ENCODE measurements around the gene FAM20C. TPM values are rescaled to one million over a fixed set of nuclear protein-coding genes. Genes with fewer than 3 reads are reported as not detected.
"Not testable (repeated sequence)": the region's sequence is repeated elsewhere in the genome, so short reads cannot be mapped to it uniquely, and the experiment has no call there.

FAM20C gene
- total and polyA plus RNA-seq, 2 of the 8 experiments (the other 6 are each of a cell fraction or from before 2014, with no cell fraction given) = 9.5 to 34.8 TPM

GRCh38 chr7:296373-296945 is 104.1 kb downstream of the FAM20C start (continued):
- TF ChIP-seq ATF2 (IDR thresholded peaks at IDR 0.05; ENCODE audit: low read length) (no peak), POU5F1 (IDR thresholded peaks at IDR 0.05; ENCODE audit: low read depth, low read length) (no peak), SP4 (IDR thresholded peaks at IDR 0.05; ENCODE audit: low read length) (no peak), RBBP5 (IDR thresholded peaks at IDR 0.05; ENCODE audit: borderline replicate concordance, low read depth, low read length) (no peak), CHD1 (IDR thresholded peaks at IDR 0.05; ENCODE audit: low read depth, low read length) (no peak), SAP30 (IDR thresholded peaks at IDR 0.05; ENCODE audit: insufficient read depth, insufficient replicate concordance, low read length) (no peak)

- H2BK12ac ChIP-seq (ENCODE audit: low read depth, low read length); H3K79me2 ChIP-seq (ENCODE audit: control insufficient read depth in 1 of 2, insufficient read depth in 2 of 2, low read length in 2 of 2); H4K8ac ChIP-seq (ENCODE audit: extremely low read depth, insufficient read depth, low read length); POLR2A ChIA-PET (ENCODE audit: partially characterized antibody); DNase-seq (ENCODE audit: low read depth in 1 of 2, low spot score in 2 of 2); H2AK5ac ChIP-seq (ENCODE audit: low read depth, low read length); H3K18ac ChIP-seq (ENCODE audit: extremely low read depth, low read length); H3K4ac ChIP-seq (replicated peaks; ENCODE audit: insufficient read length, low read depth, low read length); H3K4me1 ChIP-seq (replicated peaks in 1 of 4; ENCODE audit: control insufficient read depth in 3 of 4, insufficient read depth in 4 of 4, low read length in 3 of 4); H3K27ac ChIP-seq (ENCODE audit: low read depth, low read length); H3K56ac ChIP-seq (replicated peaks; ENCODE audit: insufficient read length, low read depth, low read length); H2BK15ac ChIP-seq (ENCODE audit: low read length); H3K9ac ChIP-seq (replicated peaks in 1 of 4; ENCODE audit: extremely low read depth in 1 of 4, low read depth in 3 of 4, low read length in 3 of 4); H3K23me2 ChIP-seq (ENCODE audit: low read depth, low read length); H3K4me3 ChIP-seq (ENCODE audit: extremely low read depth in 1 of 4, insufficient read depth in 2 of 4, low read depth in 3 of 4, low read length in 4 of 4); FAIRE-seq; H2BK20ac ChIP-seq (ENCODE audit: low read length); H3K36me3 ChIP-seq (ENCODE audit: control insufficient read depth in 2 of 4, insufficient read depth in 4 of 4, low read length in 3 of 4); H3K4me2 ChIP-seq (ENCODE audit: insufficient read depth in 1 of 2, low read depth in 2 of 2, low read length in 2 of 2); H3K9me3 ChIP-seq (ENCODE audit: insufficient read depth in 2 of 2, low read depth in 1 of 2, low read length in 1 of 2); H3K79me1 ChIP-seq (ENCODE audit: low read depth, low read length); H4K5ac ChIP-seq (ENCODE audit: insufficient read length, low read depth, low read length); H2AFZ ChIP-seq (ENCODE audit: low read length); H3K23ac ChIP-seq (ENCODE audit: insufficient read length); H2BK5ac ChIP-seq (ENCODE audit: low read depth, low read length); H3K14ac ChIP-seq (ENCODE audit: insufficient read length); H3K27me3 ChIP-seq (replicated peaks in 1 of 4; ENCODE audit: control insufficient read depth in 3 of 4, extremely low read depth in 1 of 4, insufficient read depth in 3 of 4, low read length in 3 of 4); H2BK120ac ChIP-seq (replicated peaks; ENCODE audit: low read depth, low read length); H4K91ac ChIP-seq (replicated peaks; ENCODE audit: insufficient read length, low read length); H4K20me1 ChIP-seq (replicated peaks in 1 of 2; ENCODE audit: control insufficient read depth in 1 of 2, insufficient read depth in 2 of 2, low read length in 2 of 2): not testable (repeated sequence)
- 84% methylated on average over 4 of the region's 24 CpGs; no CpG with 5 or more reads in 1 of the 2 experiments for WGBS, 2 experiments (ENCODE audit: extremely low coverage in 1 of 2, insufficient coverage in 1 of 2, insufficient read length in 1 of 2, insufficient replicate concordance in 2 of 2, low coverage in 1 of 2, low lambda C conversion rate in 2 of 2, missing lambda C conversion rate in 1 of 2)
- CTCF ChIA-PET (ENCODE audit: partially characterized antibody) = interaction anchor here (0.6 to 1.0 kb wide), 2 partner anchors 17 to 36 kb away, joined by 4 read pairs; no protein-coding TSS in a partner anchor
Observed at GRCh38 chr7:297141-297540, 104.8 kb downstream of the FAM20C start.
